ENCODE results near the gene HSD17B8.

Gene HSD17B8

DNA sequence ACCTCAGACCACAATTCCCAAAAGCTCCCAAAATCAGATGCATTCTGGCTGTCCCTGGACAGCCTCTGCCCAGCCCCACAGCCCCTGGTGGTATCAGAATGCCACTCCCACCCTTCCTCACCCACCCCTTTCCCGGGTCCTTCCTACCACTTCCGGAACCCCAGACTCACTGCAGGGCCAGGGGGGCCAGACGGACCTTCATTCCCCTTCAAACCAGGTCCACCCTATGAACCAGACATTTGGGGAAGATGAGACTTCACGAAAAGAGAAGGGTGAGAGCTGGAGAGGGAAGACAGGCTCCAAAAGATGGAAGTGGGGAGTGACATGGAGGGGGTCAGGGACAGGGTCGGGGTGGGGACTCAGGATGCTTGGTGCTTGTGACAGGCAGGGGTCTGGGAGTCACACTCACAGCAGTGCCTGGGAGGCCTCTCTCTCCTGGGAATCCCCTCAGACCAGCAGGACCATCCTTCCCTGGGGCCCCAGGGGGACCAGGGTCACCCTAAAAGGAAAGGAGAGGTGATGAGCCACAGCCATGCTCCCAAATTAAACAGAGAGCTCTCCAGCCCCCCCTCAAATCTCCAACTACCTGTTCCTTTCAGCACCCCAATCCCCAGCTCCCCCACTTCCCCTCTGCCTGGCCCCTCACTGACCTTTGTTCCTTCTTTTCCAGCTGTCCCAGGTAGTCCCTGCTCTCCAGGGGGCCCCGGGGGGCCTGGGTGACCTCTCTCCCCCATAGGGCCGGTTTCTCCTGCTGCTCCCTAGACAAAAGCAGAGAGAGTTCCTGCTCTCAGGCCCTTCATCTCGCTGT lies 32.4 kb upstream of the HSD17B8 start:
- no peak for DNase-seq

DNA sequence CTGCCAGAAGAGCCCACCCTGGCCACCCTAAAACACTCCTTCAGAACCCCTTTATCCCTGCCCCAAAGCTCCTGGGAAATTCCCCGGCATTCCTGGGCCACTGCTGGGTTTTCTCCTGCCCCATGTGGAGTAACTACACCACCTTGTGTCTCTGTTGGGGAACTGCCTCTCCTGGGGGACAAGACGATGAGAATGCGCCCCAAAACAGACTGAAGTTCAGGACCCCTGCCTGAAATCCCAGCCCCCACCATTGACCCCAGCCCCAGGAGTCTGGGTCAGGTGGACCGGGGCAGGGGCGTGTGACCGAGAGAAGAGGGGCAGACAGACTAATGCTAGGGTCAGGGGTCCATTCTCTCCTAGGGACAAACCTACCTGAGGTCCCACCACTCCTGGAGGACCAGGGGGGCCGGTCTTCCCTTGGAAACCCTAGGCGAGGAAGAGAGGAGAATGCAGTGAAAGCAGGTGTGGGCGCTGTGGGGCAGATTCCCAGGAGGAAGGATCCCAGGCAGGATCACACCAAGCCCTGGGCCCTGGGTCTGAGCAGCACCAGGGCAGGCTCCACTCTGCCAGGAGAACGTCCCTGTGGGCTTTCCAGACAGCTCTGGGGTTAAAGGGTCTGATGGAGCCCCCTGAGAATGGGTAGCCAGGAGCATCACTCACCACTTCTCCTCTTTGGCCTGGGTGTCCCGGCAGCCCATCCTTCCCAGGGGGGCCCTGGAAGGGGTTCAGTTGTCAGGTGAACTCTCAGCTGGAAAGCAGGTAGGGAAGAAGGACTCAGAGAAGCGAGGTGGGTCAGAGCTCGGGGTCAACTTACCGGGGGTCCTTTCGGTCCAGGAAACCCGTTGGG lies 31.5 kb upstream of the HSD17B8 start:
- no peak for DNase-seq

DNA sequence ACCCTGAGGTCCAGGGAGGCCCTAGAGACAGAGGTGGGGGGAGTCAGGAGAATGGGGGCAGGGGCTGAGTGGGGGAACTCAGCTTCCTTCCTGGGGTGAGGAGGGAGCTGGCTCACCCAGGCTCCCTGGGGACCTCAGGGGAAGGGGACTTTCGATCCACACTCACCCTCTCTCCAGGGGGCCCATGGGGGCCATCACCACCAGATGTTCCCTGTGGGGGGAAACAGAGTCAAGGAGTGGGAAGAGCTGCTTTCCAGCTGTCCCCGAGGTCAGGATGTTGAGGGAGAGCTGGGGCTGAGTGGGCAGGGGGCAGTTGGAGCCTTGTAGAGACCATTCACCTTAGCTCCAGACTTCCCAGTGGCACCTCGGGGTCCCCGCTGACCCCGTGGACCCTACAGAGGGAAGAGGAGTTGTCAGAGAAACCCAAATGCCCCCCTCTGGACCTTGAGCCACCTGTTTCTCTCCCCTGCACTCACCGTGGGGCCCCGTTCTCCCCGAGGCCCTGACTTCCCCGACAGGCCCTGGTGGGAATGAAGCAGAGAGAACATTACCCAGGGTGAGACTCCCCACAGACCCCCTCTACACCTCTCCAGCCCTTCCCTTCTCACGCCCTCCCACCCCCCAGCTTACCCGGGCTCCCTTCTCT lies 30.8 kb upstream of the HSD17B8 start:
- no peak for DNase-seq

DNA sequence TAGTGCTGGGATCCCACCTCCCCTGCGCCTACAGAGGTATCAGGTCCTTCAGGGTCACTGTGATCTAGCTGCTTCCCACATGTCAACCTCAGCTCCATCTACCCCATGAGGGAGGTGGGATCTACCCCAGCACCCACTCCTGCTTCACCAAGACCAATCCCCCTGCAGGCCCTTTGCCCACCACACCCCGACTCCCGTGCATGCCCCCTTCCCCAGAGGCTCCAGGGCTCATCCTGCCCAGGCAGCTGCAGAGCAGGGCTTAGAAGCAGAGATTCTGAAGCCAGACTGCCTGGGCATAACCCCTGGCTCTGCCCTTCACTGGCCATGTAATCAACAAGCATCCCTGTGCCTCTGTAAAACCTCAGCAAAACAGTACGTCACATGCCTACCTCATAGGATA lies 29.7 kb upstream of the HSD17B8 start:
- DNase-seq, result no peak

DNA sequence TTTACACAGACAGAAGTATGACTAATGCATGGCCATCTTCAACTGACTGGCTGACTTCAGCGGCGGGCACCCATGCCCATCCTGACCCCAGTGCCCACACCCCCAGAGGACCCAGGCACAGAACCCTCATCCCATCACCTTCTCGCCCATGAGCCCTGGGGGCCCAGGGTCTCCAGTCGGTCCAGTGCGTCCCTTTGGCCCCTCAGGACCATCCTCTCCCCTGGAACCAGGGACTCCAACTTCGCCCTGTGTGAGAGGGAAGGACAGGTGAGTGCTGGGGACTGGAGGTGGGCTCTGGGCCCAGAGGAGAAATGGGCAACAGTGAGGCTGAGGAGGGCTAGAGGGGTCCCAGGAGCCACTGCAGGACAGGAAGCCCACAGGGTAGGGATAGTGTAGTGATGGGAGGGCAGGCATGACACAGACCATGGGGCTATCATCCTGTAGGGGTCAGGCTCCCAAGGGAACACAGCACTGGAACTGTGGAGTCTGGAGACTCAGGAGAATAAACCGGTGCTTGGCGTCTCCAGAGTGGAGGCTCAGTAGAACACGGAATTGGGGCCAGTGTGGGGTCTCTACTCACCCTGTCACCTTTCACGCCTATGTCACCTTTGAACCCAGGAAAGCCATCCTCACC lies 28.9 kb upstream of the HSD17B8 start:
- no peak for DNase-seq

DNA sequence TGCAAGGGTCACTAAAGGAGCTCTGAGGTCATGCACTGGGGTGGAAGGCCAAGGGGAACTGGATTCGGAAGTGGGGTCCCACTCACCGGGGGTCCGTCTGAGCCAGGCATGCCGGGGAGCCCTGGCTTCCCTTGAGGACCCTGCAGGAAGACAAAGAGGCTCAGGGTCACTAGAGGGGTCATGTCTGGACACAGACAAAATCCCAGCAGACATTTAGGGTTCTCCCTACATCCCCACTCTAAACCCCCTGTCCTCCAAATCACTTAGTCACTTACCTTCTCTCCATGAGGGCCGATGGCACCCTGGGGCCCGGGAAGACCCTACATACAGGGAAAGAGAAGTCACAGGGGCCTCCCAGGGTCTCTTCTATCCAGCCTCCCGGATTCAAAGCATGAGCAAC lies 27.5 kb upstream of the HSD17B8 start:
- no peak for DNase-seq

DNA sequence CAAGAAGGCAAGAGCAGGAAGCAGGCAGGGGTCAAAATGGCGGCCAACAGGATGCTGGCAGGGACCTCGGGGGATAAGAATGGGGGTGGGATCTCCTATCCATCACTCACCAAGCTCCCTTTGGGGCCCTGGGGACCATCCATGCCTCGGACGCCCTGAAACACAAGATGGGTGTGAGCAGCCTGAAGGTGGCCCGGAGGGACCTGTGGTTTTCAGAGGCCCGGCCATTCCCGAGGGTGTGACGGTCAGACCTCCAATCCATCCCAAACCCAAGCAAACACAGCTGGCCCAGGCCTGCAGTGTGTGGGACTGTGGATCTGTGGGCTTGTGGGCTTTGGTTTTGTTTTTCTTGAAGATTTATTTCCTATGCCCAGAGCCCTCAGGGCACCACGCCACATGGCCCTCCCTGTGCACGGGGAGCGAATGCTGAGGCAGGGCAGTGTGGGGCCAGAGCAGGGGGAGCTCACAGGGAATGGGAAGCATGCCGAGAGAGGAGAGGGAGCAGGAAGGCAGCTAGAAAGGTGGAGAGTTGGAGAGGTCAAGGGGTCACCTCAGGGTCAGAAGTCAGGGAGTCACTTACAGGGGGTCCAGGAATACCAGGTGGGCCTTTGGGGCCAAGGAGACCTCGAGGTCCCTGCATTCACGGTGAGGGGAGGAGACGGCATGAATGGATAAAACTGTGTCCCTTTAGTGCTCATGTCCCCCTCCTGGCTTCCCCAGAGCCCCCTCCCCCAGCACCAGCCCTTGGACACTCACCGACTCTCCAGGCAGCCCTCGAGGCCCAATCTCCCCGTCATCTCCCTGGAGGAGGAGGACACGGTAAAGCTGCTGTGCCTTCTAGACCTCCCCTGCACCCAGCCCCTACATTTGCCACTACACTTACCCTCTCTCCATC lies 26.7 kb upstream of the HSD17B8 start:
- DNase-seq, result no peak

DNA sequence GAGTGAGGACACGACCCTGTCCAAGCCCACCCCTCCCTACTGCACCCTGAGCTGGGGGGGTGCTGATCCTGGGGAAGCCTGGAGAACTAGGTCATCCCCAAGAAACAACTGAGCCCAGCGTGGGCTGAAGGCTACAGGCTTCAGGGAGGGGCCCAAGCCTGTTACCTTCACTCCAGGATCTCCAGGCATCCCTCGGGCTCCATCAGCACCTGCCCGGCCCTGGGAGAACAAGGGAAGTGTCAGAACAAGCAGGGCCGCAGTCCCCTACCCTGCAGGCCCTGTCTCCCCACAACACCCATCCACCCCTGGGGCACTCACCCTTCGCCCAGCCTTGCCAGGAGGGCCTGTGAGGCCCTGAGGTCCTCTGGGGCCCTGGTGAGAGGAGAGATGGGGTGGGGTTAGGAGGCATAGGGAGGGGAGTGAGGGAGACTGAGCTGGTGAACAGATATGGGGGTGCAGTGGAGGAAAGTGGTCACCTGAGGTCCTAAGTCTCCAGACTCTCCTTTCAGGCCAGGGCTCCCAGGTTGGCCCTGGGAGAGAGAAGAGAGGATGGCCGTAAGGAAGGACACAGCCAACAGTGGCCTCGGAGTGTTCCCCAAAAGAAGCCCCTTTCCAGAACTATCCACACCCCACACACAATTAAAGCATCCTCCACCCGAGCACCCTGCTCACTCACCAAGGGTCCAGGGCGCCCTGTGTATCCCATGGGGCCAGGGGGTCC lies 25.5 kb upstream of the HSD17B8 start:
- DNase-seq, result no peak

DNA sequence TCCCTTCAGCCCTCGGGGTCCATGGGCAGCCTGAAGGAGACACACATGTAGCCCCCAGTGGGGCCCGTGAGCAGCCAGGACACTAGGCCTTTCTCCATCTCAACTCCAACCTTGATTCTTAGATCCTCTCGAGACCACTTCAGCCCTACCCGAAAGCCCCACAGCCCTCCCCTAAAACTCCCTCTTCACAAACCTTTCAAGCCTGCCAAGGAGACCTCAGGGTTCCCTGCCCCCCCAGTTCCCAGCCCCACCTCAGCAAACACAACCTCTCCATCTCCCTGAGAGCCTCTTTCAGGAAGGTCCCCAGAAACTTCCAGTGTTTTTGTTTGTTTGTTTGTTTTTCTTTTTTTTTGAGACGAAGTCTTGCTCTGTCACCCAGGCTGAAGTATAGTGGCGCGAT lies 23.3 kb upstream of the HSD17B8 start:
- no peak for DNase-seq

DNA sequence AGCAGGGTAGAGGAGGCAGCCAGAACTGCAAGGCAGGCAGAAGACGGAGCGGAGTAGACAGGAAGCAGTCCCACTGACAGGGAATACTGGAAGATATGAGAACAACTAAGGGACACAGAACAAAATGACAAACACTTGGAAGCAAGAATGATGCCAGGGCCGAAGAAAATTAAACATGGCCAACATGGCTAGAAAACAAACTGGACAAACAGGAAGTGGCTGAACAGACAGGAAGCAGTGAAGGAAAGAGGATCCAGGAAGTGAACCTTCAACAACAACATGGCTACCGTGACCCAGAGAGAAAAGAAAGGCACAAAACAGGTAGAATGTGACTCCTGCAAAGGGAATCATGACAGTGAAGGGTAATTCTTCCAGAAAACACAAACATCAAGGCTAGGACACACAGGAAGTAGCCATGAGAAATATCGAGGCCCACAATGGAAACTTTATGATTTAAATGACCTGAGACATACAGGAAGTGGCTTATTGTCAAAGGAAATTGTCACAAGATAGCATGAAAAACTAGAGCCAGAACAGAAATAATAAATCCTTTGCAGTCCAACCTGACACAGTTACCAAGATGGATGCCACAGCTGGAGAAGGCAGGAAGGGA lies 21.3 kb upstream of the HSD17B8 start:
- DNase-seq, result peak in 1 of 2 donors; percentile 15

DNA sequence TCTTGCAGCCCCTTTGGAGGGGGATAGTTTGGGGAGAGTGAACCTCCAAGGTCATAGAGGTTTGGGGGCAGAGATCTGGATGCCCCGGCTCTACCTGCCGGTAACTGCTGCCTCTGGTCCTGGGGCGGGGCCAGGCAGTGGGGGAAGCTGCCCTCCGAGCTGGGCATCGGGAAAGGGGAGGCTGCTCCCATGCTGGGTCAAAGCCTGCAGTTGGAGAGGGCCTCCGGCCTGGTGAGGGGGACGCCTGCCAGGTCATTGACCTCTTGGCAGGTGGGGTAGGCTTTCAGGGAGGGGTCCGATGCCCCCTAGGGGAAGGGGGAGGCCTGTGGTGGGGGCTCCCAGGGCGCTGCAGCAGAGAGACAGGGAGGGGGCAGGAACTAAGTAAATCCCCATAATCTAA lies 19.3 kb upstream of the HSD17B8 start:
- no peak for DNase-seq

DNA sequence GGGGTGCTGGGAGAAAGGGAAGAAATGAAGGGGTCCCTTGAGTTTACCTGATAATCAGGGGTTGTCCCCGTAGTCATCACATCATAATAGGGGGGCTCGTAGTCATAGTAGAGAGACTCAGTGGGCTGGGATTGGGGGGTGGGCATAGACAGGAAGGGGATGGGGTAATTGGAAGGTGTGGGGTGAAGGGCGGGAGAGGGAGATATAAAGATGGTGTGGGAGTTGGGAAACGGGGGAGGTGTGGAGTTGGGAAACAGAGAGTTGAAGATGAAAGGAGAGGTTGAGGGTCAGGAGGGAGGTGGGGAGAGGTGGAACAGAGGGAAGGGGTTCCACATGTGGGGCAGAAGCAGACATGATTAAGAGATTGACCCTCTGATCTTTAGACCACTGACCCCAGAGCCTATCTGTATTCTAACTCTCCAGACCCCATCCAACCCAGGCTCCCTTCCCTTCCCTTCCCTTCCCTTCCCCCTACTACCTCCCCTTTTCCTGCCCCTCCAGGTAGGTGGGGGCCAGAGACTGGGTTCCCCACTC lies 18.7 kb upstream of the HSD17B8 start:
- no peak for DNase-seq

DNA sequence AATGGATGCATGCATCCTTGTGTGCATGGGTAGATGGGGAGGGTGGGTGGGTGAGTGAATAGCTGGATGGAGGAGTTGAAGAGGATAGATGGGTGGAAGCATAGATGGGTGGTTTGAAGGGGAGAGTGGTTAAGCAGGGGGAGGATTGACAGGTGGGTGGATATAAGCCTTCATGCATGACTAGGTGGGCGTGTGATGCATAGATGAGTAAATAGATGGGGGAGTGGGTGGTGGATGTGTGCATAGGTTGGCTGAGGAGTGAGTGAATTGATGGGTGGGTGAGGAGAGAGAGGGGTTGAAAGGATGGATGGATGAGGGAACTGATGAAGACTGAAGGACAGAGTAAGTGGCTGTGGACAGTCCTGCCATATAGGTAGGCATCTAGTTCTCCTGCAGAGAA lies 16.6 kb upstream of the HSD17B8 start:
- DNase-seq, result no peak

DNA sequence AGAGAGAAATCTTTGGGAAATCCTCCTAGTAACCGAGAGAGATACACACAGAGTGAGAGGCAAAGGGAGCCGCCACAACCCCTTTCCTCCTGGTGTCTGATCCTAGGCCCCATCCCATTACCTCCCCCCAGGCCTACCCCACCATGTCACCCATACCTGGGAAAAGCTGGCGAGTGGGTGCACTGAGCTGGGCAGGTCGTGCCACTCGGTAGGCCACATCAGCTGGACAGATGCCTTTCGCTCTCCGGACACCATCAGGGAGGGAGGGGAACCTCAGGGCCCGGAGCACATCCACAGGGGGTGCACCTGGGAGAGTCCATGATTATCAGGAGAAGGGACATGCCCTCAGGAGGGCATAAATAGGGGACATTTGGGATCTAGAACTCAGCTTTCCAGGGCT lies 15.3 kb upstream of the HSD17B8 start:
- DNase-seq, result no peak

DNA sequence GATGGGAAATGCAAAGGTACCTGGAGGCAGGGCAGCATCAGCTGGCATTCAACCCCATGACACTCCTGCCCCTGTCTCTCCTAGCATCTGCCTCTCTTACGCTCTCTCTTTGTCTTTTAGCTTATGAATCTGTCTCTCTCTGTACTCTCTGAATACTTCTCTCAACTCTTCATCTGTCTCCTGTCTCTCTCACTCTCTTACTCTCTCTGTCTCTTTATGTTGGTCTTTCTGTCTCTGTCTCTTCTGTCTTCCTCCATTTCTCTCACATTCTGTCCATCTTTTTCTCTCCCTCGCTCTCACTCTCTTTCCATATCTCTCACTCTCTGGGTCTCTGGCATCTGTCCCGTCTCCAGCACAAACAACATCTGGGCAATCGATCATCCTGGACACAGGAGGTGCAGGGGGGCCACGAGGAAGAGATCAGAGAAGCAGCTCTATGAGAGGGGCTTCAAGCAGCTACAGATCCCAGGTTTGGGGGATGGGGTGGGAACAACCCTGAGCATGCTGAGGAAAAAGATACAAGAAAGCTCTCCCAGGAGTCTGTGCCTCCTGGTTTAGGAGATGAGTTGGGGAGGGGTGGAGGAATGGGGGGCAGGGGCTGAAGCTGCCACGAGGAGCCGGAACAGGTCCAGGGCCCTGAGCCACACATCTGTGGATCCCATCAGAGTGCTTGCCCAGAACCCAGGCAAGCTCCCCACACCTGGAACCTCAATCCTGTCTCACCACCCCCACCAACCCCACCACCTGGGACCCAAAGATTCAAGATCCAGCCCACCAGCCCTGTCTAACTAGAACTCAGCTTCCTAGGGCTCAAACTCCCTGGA lies 14.6 kb upstream of the HSD17B8 start:
- DNase-seq, result no peak

DNA sequence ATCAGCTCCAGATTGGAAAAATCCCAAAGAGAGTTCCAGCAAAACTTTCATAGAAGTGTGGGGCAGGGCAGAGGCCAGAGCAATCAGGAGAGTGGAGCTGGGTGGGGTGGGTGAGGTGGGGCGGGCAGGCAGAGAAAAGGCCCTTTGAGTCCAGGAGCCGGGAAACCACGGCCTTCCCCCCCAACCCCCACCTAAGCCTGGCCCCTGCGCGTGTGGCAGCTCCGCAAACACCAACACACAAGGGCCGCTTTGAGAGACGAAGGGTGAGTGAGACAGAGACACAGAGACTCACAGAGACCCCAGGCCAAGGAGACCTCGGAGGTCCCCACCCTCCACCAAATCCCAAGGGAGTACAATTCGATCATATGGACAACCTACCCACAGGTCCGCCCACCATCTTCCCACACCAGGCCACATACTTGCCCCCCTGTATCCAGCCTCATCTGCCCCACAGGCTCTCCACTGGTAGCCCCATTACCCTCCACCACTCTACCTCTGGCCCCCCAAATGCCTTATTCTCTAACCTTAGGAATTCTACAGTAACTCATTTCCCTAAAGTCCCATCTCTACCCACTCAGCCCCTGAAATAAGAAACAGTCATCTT lies 13.8 kb upstream of the HSD17B8 start:
- no peak for DNase-seq

DNA sequence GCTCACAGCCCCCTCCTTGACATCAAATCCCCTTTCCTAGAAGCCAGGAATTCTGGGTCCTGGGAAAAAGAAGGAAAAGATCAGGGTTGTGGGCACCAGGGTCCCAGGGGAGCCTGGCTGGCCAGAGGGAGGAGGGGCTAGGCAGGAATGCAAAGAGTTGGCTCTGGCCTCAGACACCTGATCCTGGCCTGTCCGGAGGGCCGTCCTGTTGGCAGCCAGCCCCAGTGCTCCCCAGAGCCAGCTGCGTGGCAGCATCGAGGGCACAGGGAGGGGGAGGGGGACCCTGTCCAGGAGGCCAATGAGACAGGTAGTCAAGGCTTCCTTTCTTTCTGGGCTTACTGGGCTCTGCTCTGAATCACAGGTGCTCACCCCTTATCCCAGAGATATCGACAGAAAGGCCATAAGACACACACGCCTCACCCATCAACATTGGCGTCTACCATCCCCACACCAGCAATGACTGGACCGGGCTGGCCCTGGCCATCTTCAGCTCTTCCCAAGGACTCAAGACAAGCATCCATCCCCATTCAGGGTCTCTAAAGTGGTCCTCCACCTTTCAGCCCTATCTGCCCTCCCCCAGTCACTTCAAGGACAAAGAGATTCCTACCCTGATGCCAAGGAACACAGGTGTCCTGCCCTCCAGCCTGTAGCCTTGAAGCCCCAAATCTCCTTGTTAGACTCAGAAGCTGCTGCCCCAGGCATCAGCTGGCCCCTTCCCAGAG lies 12.9 kb upstream of the HSD17B8 start:
- DNase-seq, result no peak

DNA sequence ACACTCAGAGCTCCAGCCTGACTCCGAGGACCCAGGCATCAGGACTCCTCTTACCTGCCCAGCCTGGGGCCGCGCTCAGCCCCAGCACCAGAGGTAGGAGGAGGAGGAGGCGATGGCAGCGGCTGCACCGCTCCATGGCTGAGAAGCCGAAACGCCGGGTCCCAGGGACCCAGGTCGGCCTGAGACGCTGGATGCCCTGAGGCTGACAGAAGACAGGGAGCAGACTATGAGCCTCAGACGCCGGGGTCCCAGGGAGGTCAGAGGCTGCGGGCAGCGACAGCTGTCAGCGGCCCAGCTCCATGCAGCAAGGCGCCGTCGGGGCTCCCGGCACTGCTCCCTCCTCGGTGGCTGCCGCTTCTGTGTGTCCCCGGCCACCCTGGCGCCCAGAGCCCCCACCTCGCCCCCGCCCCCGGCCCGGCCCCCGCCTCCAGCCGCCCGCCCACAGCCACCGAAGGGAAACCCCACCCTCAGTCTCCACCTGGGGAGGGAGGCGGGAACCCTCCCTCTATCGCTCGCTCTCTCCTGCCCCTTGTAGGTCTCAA lies 12.3 kb upstream of the HSD17B8 start, which contains the start of gene COL11A2:
COL11A2 (minus strand) TSS at position 363 of the 542 bp plus-strand sequence; CDS start at position 136, 227 bp downstream.
- no peak for DNase-seq
